Neural cell (in vitro differentiated cells): ENCODE data around the gene ANXA10. TPM values are rescaled to one million over a fixed set of nuclear protein-coding genes. Genes with fewer than 3 reads are reported as not detected.

Source experiments
- H2AFZ ChIP-seq: fragments of 200-600, 300-800 bp; sonication (generic), shearing (Covaris generic); 2 replicates; pipeline ENCODE4 v1.6.0; 2014; ENCODE audit warnings: low read depth, mild to moderate bottlenecking, antibody characterized with exemption, low read length, moderate library complexity
- H3F3A ChIP-seq: fragments of 200-600 bp; shearing (Covaris generic); 2 replicates; pipeline ENCODE4 v1.6.1; 2016; ENCODE audit warnings: mild to moderate bottlenecking, moderate library complexity, mixed read lengths, antibody characterized with exemption, low read length; ENCODE audit not compliant: insufficient read depth, poor library complexity, severe bottlenecking
- H3K27ac ChIP-seq: fragments of 200-600, 300-800 bp; sonication (generic), shearing (Covaris generic); 2 replicates; pipeline ENCODE4 v1.5.1; 2014; ENCODE audit warnings: mild to moderate bottlenecking, low read length, moderate library complexity
- H3K27me3 ChIP-seq: fragments of 300-800, 200-600 bp; sonication (generic), shearing (Covaris generic); 2 replicates; pipeline ENCODE4 v1.6.0; 2014; ENCODE audit warnings: mild to moderate bottlenecking, low read depth, low read length, moderate library complexity; ENCODE audit not compliant: insufficient read depth
- H3K36me3 ChIP-seq: fragments of 300-800, 200-600 bp; sonication (generic), shearing (Covaris generic); 2 replicates; pipeline ENCODE4 v1.5.1; 2014; ENCODE audit warnings: mild to moderate bottlenecking, antibody characterized with exemption, low read length, moderate library complexity; ENCODE audit not compliant: insufficient read depth
- H3K4me2 ChIP-seq: fragments of 300-800, 200-600 bp; sonication (generic), shearing (Covaris generic); 2 replicates; pipeline ENCODE4 v1.6.0; 2014; ENCODE audit warnings: mild to moderate bottlenecking, low read length
- H3K4me3 ChIP-seq: fragments of 300-800, 200-600 bp; sonication (generic), shearing (Covaris generic); 2 replicates; pipeline ENCODE4 v1.5.1; 2014; ENCODE audit warnings: mild to moderate bottlenecking, low read length, moderate library complexity
- H3K79me2 ChIP-seq: fragments of 200-600 bp; shearing (Covaris generic); replicated peaks from 2 replicates; pipeline ENCODE4 v1.6.0; 2014; ENCODE audit warnings: mild to moderate bottlenecking, low read length, moderate library complexity; ENCODE audit not compliant: insufficient read depth
- H3K9ac ChIP-seq: fragments of 300-800, 200-600 bp; sonication (generic), shearing (Covaris generic); 2 replicates; pipeline ENCODE4 v1.6.1; 2016; ENCODE audit warnings: mild to moderate bottlenecking, low read length, mixed read lengths
- H3K9me2 ChIP-seq: fragments of 200-600 bp; shearing (Covaris generic); 2 replicates; pipeline ENCODE4 v1.6.1; 2016; ENCODE audit warnings: mild to moderate bottlenecking, low read length, mixed read lengths; ENCODE audit not compliant: insufficient read depth
- H3K9me3 ChIP-seq: fragments of 200-600, 300-800 bp; sonication (generic), shearing (Covaris generic); 2 replicates; pipeline ENCODE4 v1.6.1; 2016; ENCODE audit warnings: mild to moderate bottlenecking, mixed run types, low read length, moderate library complexity, mixed read lengths
- H4K20me1 ChIP-seq: fragments of 200-600 bp; shearing (Covaris generic); 2 replicates; pipeline ENCODE4 v1.6.1; 2016; ENCODE audit warnings: mild to moderate bottlenecking, mixed run types; ENCODE audit not compliant: insufficient read depth
- CTCF ChIP-seq: fragments of 450-650 bp; IDR thresholded peaks from 2 replicates; pipeline ENCODE4 v1.5.1; 2014; ENCODE audit warnings: antibody characterized with exemption, mild to moderate bottlenecking, moderate library complexity; ENCODE audit not compliant: poor library complexity, severe bottlenecking
- EP300 ChIP-seq: fragments of 450-650 bp; conservative IDR thresholded peaks from 2 replicates; pipeline ENCODE4 v1.6.1; 2014; ENCODE audit warnings: antibody characterized with exemption, mild to moderate bottlenecking, moderate library complexity; ENCODE audit not compliant: poor library complexity, severe bottlenecking
- EZH2 ChIP-seq: fragments of 200-600, 300-800 bp; shearing (Covaris generic), sonication (generic); IDR thresholded peaks from 2 replicates; pipeline ENCODE4 v1.6.1; 2014; ENCODE audit warnings: antibody characterized with exemption, low read length, borderline replicate concordance, mild to moderate bottlenecking; ENCODE audit not compliant: insufficient read depth, poor library complexity, severe bottlenecking
- MXI1 ChIP-seq: fragments of 450-650 bp; conservative IDR thresholded peaks from 2 replicates; pipeline ENCODE4 v1.6.1; 2014; ENCODE audit warnings: antibody characterized with exemption, mild to moderate bottlenecking; ENCODE audit not compliant: poor library complexity, severe bottlenecking
- POLR2AphosphoS5 ChIP-seq: IDR thresholded peaks from 2 replicates; pipeline ENCODE4 v1.6.1; 2012
- RAD21 ChIP-seq: fragments of 450-650 bp; conservative IDR thresholded peaks from 2 replicates; pipeline ENCODE4 v1.6.1; 2014; ENCODE audit warnings: antibody characterized with exemption, mild to moderate bottlenecking, moderate library complexity
- REST ChIP-seq: IDR thresholded peaks from 2 replicates; pipeline ENCODE4 v1.6.1; 2012; ENCODE audit warnings: borderline replicate concordance
- SMC3 ChIP-seq: fragments of 450-650 bp; conservative IDR thresholded peaks from 2 replicates; pipeline ENCODE4 v1.6.1; 2014; ENCODE audit warnings: antibody characterized with exemption, mild to moderate bottlenecking, moderate library complexity; ENCODE audit not compliant: poor library complexity
- TAF1 ChIP-seq: IDR thresholded peaks from 2 replicates; pipeline ENCODE4 v1.6.1; 2012; ENCODE audit warnings: low read depth
- polyA plus RNA-seq: library from polyadenylated mRNA; depleted of rRNA; stranded (reverse); fragments of >200 nt; gene quantifications from 2 replicates; pipeline ENCODE4 v1.2.3, GENCODE V29; 2014

Gene ANXA10
- polyA plus RNA-seq, 1 donor from 2014 or later: not detected

GRCh38 chr4:168099195-168099594 lies 6.9 kb downstream of the ANXA10 start:
- no peak for TF ChIP-seq SMC3
- no peak for TF ChIP-seq TAF1
- TF ChIP-seq MXI1: no peak
- TF ChIP-seq EP300: no peak
- TF ChIP-seq POLR2AphosphoS5: no peak
- no peak for TF ChIP-seq REST
- no peak for TF ChIP-seq RAD21
- TF ChIP-seq EZH2: no peak
- no peaks in the 10 kb centered on the region for H4K20me1 ChIP-seq
- H2AFZ ChIP-seq: no peak overlapping the region
- no peaks in the 10 kb centered on the region for H3K27me3 ChIP-seq
- H3K9ac ChIP-seq: no peak overlapping the region
- no peaks in the 10 kb centered on the region for H3K9me2 ChIP-seq
- no peaks in the 10 kb centered on the region for H3K9me3 ChIP-seq
- H3K36me3 ChIP-seq: no peaks in the 10 kb centered on the region
- no peaks in the 10 kb centered on the region for H3F3A ChIP-seq
- H3K4me2 ChIP-seq: no peak overlapping the region
- H3K4me3 ChIP-seq: no peak overlapping the region
- no peaks in the 10 kb centered on the region for H3K79me2 ChIP-seq
- no peak overlapping the region for H3K27ac ChIP-seq

- Histone ChIP-seq H3K27me3 (no peaks in the 10 kb centered on the region), H3K4me3 (no peak overlapping the region), H3K9me3 (no peaks in the 10 kb centered on the region), H3K36me3 (no peaks in the 10 kb centered on the region), H3K79me2 (no peaks in the 10 kb centered on the region), H3K4me2 (no peak overlapping the region), H3K9me2 (no peaks in the 10 kb centered on the region), H3K27ac (no peak overlapping the region), H3K9ac (no peak overlapping the region), H3F3A (no peaks in the 10 kb centered on the region), H2AFZ (no peak overlapping the region), H4K20me1 (no peaks in the 10 kb centered on the region)
- no peak for TF ChIP-seq TAF1
- no peak for TF ChIP-seq RAD21
- no peak for TF ChIP-seq EZH2
- no peak for TF ChIP-seq REST
- TF ChIP-seq MXI1: no peak
- TF ChIP-seq SMC3: no peak
- no peak for TF ChIP-seq EP300
- TF ChIP-seq POLR2AphosphoS5: no peak
- no peak for TF ChIP-seq CTCF
Observed at GRCh38 chr4:168101026-168101425, 8.7 kb downstream of the ANXA10 start.
